ENCODE results near the gene ENPP5.

DNA sequence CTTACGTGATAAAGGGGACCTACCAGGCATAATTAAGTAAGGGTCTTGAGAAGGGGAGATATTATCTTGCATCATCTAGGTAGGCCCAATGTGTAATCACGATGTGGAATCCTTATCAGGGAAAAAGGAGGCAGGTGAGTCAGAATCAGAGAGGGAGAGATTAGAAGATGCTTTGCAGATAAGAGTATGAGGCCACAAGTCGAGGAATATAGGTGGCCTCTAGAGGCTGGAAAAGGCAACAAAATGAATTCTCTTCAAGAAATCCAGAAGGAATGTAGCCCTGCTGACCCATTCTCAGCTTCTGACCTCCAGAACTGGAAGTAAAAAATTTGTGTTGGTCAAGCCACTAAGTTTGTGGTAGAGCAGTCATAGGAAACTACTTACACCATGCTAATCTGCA, 51.9 kb downstream of the ENPP5 start:
- TF ChIP-seq, protein P1, sequence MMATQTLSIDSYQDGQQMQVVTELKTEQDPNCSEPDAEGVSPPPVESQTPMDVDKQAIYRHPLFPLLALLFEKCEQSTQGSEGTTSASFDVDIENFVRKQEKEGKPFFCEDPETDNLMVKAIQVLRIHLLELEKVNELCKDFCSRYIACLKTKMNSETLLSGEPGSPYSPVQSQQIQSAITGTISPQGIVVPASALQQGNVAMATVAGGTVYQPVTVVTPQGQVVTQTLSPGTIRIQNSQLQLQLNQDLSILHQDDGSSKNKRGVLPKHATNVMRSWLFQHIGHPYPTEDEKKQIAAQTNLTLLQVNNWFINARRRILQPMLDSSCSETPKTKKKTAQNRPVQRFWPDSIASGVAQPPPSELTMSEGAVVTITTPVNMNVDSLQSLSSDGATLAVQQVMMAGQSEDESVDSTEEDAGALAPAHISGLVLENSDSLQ (IDR thresholded peaks at IDR 0.05), result no peak
- no peak for TF ChIP-seq FOXA1 (IDR thresholded peaks at IDR 0.05)
- no peak for TF ChIP-seq SP1 (IDR thresholded peaks at IDR 0.05)
- TF ChIP-seq TARDBP (IDR thresholded peaks at IDR 0.05), result no peak
- TF ChIP-seq FOXK2 (IDR thresholded peaks at IDR 0.05), result no peak

Measured in HEK293T (cell line).